ENCODE measurements around the gene WBP11. TPM values are rescaled to one million over a fixed set of nuclear protein-coding genes. Genes with fewer than 3 reads are reported as not detected.

WBP11 gene
- polyA plus RNA-seq, 4 donors = 12.2 to 44.5 (median 17.0) TPM

GRCh38 chr12:14810953-14811483, 7.7 kb upstream of the WBP11 start:
- Histone ChIP-seq H3K36me3 (ENCODE audit: control insufficient read depth in 3 of 3, insufficient read depth in 2 of 3, low read depth in 1 of 3, low read length in 3 of 3) (no peaks in the 10 kb centered on the region), H3K4me1 (ENCODE audit: control insufficient read depth in 3 of 3, insufficient read depth in 2 of 3, low read depth in 1 of 3, low read length in 2 of 3) (no peaks in the 10 kb centered on the region), H3K27ac (ENCODE audit: low read depth in 1 of 3, low read length in 2 of 3) (no peak overlapping the region), H3K4me3 (ENCODE audit: low read depth in 1 of 3, low read length in 3 of 3) (no peak overlapping the region), H3K27me3 (ENCODE audit: control insufficient read depth in 3 of 3, insufficient read depth in 3 of 3, low read length in 3 of 3) (no peaks in the 10 kb centered on the region), H3K9me3 (ENCODE audit: control insufficient read depth in 2 of 2, insufficient read depth in 1 of 2, low read depth in 1 of 2, low read length in 1 of 2) (no peaks in the 10 kb centered on the region)
- WGBS, 3 donors = 94 to 99% (median 94%) methylated on average over 1 of the region's 1 CpG
- DNase-seq (peak; percentile 5 to 36), FAIRE-seq (no peak)

- H3K4me1 ChIP-seq (ENCODE audit: control insufficient read depth in 3 of 3, insufficient read depth in 2 of 3, low read depth in 1 of 3, low read length in 2 of 3) = no peaks in the 10 kb centered on the region
- no peaks in the 10 kb centered on the region for H3K36me3 ChIP-seq (ENCODE audit: control insufficient read depth in 3 of 3, insufficient read depth in 2 of 3, low read depth in 1 of 3, low read length in 3 of 3)
- no peaks in the 10 kb centered on the region for H3K27me3 ChIP-seq (ENCODE audit: control insufficient read depth in 3 of 3, insufficient read depth in 3 of 3, low read length in 3 of 3)
- no peak overlapping the region for H3K27ac ChIP-seq (ENCODE audit: low read depth in 1 of 3, low read length in 2 of 3)
- peak in 1 of 2 donors; percentile 10 for DNase-seq
- H3K4me3 ChIP-seq (ENCODE audit: low read depth in 1 of 3, low read length in 3 of 3) = no peak overlapping the region
- no peak for FAIRE-seq
- H3K9me3 ChIP-seq (ENCODE audit: control insufficient read depth in 2 of 2, insufficient read depth in 1 of 2, low read depth in 1 of 2, low read length in 1 of 2) = no peaks in the 10 kb centered on the region
- WGBS, 3 donors = 55 to 73% (median 63%) methylated on average over 5 of the region's 5 CpGs
These were observed 7.1 kb upstream of the WBP11 start for GRCh38 chr12:14810167-14810952.

DNA sequence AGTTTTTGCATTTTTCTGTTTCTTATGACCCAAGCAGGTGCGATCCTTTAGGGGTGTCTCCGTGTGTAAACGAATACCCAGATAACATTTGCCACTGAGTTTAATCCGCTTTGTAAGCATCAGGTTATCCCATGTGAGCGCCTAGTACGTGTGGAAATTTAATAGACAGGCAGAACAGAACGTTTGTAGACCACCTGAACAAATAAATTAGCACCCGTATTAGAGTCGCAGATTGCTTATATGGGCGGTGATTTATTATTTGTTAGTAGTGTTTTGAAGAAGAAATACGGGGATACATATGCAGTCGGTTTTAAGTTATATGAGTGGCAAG, 517 bp upstream of the WBP11 start:
- no peaks in the 10 kb centered on the region for H3K9me3 ChIP-seq (ENCODE audit: control insufficient read depth in 2 of 2, insufficient read depth in 1 of 2, low read depth in 1 of 2, low read length in 1 of 2)
- FAIRE-seq = no peak
- H3K4me1 ChIP-seq (ENCODE audit: control insufficient read depth in 3 of 3, insufficient read depth in 2 of 3, low read depth in 1 of 3, low read length in 2 of 3) = peaks cover 0 to 5% (median 2%) of the 10 kb centered on the region in 3 donors
- 0 to 1% (median 0%) methylated on average over 12 of the region's 12 CpGs for WGBS, 3 donors
- DNase-seq = no peak
- H3K27me3 ChIP-seq (ENCODE audit: control insufficient read depth in 3 of 3, insufficient read depth in 3 of 3, low read length in 3 of 3) = no peaks in the 10 kb centered on the region
- peak overlapping the region; percentile 87 to 90 (median 88) for H3K4me3 ChIP-seq (ENCODE audit: low read depth in 1 of 3, low read length in 3 of 3)
- H3K27ac ChIP-seq (ENCODE audit: low read depth in 1 of 3, low read length in 2 of 3) = peak overlapping the region; percentile 46 to 86 (median 68)
- H3K36me3 ChIP-seq (ENCODE audit: control insufficient read depth in 3 of 3, insufficient read depth in 2 of 3, low read depth in 1 of 3, low read length in 3 of 3) = peaks cover 0 to 4% (median 0%) of the 10 kb centered on the region in 3 donors

DNA sequence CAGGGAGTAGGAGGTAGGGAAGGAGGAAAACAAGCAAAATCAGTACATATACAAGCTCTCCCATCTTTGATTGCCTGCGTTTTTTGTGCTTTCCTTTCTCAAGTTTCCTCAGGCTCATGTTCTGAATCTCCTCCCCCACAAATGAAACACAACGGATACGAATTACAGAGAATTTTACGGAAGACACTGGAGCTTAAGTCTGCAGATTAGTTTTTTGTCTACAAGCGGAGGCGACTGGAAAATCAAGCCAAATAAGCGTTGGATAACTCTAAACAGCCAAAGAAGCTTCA, 612 bp downstream of the WBP11 start:
- WGBS, 3 donors = 0 to 1% (median 0%) methylated on average over 7 of the region's 7 CpGs
- FAIRE-seq (no peak), DNase-seq (no peak)
- Histone ChIP-seq H3K4me3 (ENCODE audit: low read depth in 1 of 3, low read length in 3 of 3) (peak overlapping the region; percentile 87 to 90 (median 88)), H3K9me3 (ENCODE audit: control insufficient read depth in 2 of 2, insufficient read depth in 1 of 2, low read depth in 1 of 2, low read length in 1 of 2) (no peaks in the 10 kb centered on the region), H3K27me3 (ENCODE audit: control insufficient read depth in 3 of 3, insufficient read depth in 3 of 3, low read length in 3 of 3) (no peaks in the 10 kb centered on the region), H3K27ac (ENCODE audit: low read depth in 1 of 3, low read length in 2 of 3) (peak overlapping the region; percentile 86 to 96 (median 90)), H3K36me3 (ENCODE audit: control insufficient read depth in 3 of 3, insufficient read depth in 2 of 3, low read depth in 1 of 3, low read length in 3 of 3) (peaks cover 0 to 4% (median under 1%) of the 10 kb centered on the region in 3 donors), H3K4me1 (ENCODE audit: control insufficient read depth in 3 of 3, insufficient read depth in 2 of 3, low read depth in 1 of 3, low read length in 2 of 3) (peaks cover 0 to 5% (median 2%) of the 10 kb centered on the region in 3 donors)

GRCh38 chr12:14802247-14802646, 1.0 kb downstream of the WBP11 start:
- DNase-seq (peak in 1 of 2 donors; percentile 8), FAIRE-seq (no peak)
- no peaks in the 10 kb centered on the region for H3K9me3 ChIP-seq (ENCODE audit: control insufficient read depth in 2 of 2, insufficient read depth in 1 of 2, low read depth in 1 of 2, low read length in 1 of 2)
- peak overlapping the region in 1 of 3 donors; percentile 86 for H3K27ac ChIP-seq (ENCODE audit: low read depth in 1 of 3, low read length in 2 of 3)
- 59 to 66% (median 65%) methylated on average over 4 of the region's 4 CpGs for WGBS, 3 donors
- peaks cover 0 to 5% (median 2%) of the 10 kb centered on the region in 3 donors for H3K4me1 ChIP-seq (ENCODE audit: control insufficient read depth in 3 of 3, insufficient read depth in 2 of 3, low read depth in 1 of 3, low read length in 2 of 3)
- peak overlapping the region; percentile 87 to 90 (median 88) for H3K4me3 ChIP-seq (ENCODE audit: low read depth in 1 of 3, low read length in 3 of 3)
- H3K27me3 ChIP-seq (ENCODE audit: control insufficient read depth in 3 of 3, insufficient read depth in 3 of 3, low read length in 3 of 3) = no peaks in the 10 kb centered on the region
- H3K36me3 ChIP-seq (ENCODE audit: control insufficient read depth in 3 of 3, insufficient read depth in 2 of 3, low read depth in 1 of 3, low read length in 3 of 3) = peaks cover 0 to 6% (median 4%) of the 10 kb centered on the region in 3 donors

DNA sequence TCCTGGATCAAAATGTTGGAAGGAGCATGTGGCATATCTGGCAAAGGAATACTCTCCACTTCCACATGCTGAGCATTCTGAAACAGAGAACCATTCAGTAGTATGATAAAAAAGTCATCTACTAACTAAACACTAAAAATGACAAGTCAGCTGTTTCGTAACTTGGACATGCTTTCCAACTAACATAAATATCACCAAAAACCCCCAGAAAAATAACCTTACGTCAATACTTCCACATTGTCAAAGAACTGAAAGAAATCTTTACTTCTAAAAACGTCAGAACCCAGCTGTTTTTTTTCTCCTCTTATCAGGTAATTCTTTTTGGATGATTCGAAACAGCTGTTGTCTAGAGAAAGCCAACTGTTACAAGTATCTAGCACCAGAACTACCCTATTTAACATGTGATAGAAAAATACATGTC, 8.2 kb downstream of the WBP11 start:
- H3K27me3 ChIP-seq (ENCODE audit: control insufficient read depth in 3 of 3, insufficient read depth in 3 of 3, low read length in 3 of 3) = no peaks in the 10 kb centered on the region

DNA sequence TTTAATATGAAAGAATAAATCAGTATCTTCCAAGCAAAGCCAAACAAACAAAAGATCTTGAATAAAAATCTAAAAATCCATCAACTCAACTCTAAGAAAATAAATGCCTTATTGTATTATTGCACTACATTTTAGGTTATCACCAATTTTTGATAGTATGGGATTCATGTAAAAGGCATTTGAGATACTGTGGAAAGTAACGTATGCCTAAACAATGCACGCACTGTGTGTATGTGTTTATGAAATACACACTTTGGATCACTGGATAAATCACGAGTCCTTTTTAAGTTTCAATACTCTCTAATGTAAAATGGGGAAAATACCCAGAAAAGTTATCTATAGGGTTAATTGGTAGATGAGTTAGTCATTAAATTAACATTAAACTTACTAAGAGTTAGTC, 17.7 kb downstream of the WBP11 start:
- no peaks in the 10 kb centered on the region for H3K4me1 ChIP-seq (ENCODE audit: control insufficient read depth in 3 of 3, insufficient read depth in 2 of 3, low read depth in 1 of 3, low read length in 2 of 3)
- H3K36me3 ChIP-seq (ENCODE audit: control insufficient read depth in 3 of 3, insufficient read depth in 2 of 3, low read depth in 1 of 3, low read length in 3 of 3) = peaks cover 7 to 23% (median 20%) of the 10 kb centered on the region in 3 donors
- H3K27me3 ChIP-seq (ENCODE audit: control insufficient read depth in 3 of 3, insufficient read depth in 3 of 3, low read length in 3 of 3) = no peaks in the 10 kb centered on the region
- 91 to 96% (median 94%) methylated on average over 3 of the region's 3 CpGs for WGBS, 3 donors
- no peak overlapping the region for H3K27ac ChIP-seq (ENCODE audit: low read depth in 1 of 3, low read length in 2 of 3)
- H3K9me3 ChIP-seq (ENCODE audit: control insufficient read depth in 2 of 2, insufficient read depth in 1 of 2, low read depth in 1 of 2, low read length in 1 of 2) = no peaks in the 10 kb centered on the region
- FAIRE-seq (no peak), DNase-seq (no peak)
- H3K4me3 ChIP-seq (ENCODE audit: low read depth in 1 of 3, low read length in 3 of 3) = no peak overlapping the region

More for the DNA sequence above, 8.2 kb downstream of the WBP11 start:
- FAIRE-seq (no peak), DNase-seq (no peak)
- WGBS, 3 donors = 75 to 79% (median 77%) methylated on average over 4 of the region's 4 CpGs
- Histone ChIP-seq H3K36me3 (ENCODE audit: control insufficient read depth in 3 of 3, insufficient read depth in 2 of 3, low read depth in 1 of 3, low read length in 3 of 3) (peaks cover 9 to 14% (median 13%) of the 10 kb centered on the region in 3 donors), H3K27ac (ENCODE audit: low read depth in 1 of 3, low read length in 2 of 3) (no peak overlapping the region), H3K4me3 (ENCODE audit: low read depth in 1 of 3, low read length in 3 of 3) (no peak overlapping the region), H3K9me3 (ENCODE audit: control insufficient read depth in 2 of 2, insufficient read depth in 1 of 2, low read depth in 1 of 2, low read length in 1 of 2) (no peaks in the 10 kb centered on the region), H3K4me1 (ENCODE audit: control insufficient read depth in 3 of 3, insufficient read depth in 2 of 3, low read depth in 1 of 3, low read length in 2 of 3) (no peaks in the 10 kb centered on the region)

- no peak overlapping the region for H3K4me3 ChIP-seq (ENCODE audit: low read depth in 1 of 3, low read length in 3 of 3)
- H3K9me3 ChIP-seq (ENCODE audit: control insufficient read depth in 2 of 2, insufficient read depth in 1 of 2, low read depth in 1 of 2, low read length in 1 of 2) = no peaks in the 10 kb centered on the region
- H3K4me1 ChIP-seq (ENCODE audit: control insufficient read depth in 3 of 3, insufficient read depth in 2 of 3, low read depth in 1 of 3, low read length in 2 of 3) = no peaks in the 10 kb centered on the region
- WGBS, 3 donors = 92 to 97% (median 96%) methylated on average over 2 of the region's 2 CpGs
- H3K36me3 ChIP-seq (ENCODE audit: control insufficient read depth in 3 of 3, insufficient read depth in 2 of 3, low read depth in 1 of 3, low read length in 3 of 3) = peaks cover 4 to 20% (median 16%) of the 10 kb centered on the region in 3 donors
- DNase-seq (no peak), FAIRE-seq (no peak)
- H3K27ac ChIP-seq (ENCODE audit: low read depth in 1 of 3, low read length in 2 of 3) = no peak overlapping the region
- H3K27me3 ChIP-seq (ENCODE audit: control insufficient read depth in 3 of 3, insufficient read depth in 3 of 3, low read length in 3 of 3) = no peaks in the 10 kb centered on the region
These were observed 18.8 kb downstream of the WBP11 start for GRCh38 chr12:14784471-14784870.
